ENCODE results near the gene UFD1. TPM values are rescaled to one million over a fixed set of nuclear protein-coding genes. Genes with fewer than 3 reads are reported as not detected.

Gene UFD1
- total RNA-seq, 1 experiment from 2014 or later: 74.4 TPM

- Histone ChIP-seq H2AFZ (ENCODE audit: low read length) (no peak overlapping the region), H3K23me2 (ENCODE audit: insufficient read length, low read depth, low read length, poor library complexity, severe bottlenecking) (no peaks in the 10 kb centered on the region), H2BK120ac (ENCODE audit: low read depth, low read length, poor library complexity, severe bottlenecking) (no peak overlapping the region), H3K23ac (ENCODE audit: insufficient read length, low read depth, low read length) (no peak overlapping the region), H3K27ac (ENCODE audit: insufficient read length, low read depth, low read length) (no peak overlapping the region), H3T11ph (ENCODE audit: low read length) (no peak overlapping the region), H3K56ac (ENCODE audit: insufficient read length, low read depth, low read length) (no peak overlapping the region), H4K5ac (ENCODE audit: insufficient read length, low read depth, low read length) (no peak overlapping the region), H3K4me2 (ENCODE audit: insufficient read depth, insufficient read length, low read length) (no peak overlapping the region), H2AK5ac (ENCODE audit: insufficient read length, low read length) (no peak overlapping the region), H3K4me1 (ENCODE audit: insufficient read depth, low read length) (no peaks in the 10 kb centered on the region), H3K27me3 (ENCODE audit: insufficient read depth, low read length) (no peaks in the 10 kb centered on the region), H2BK5ac (ENCODE audit: insufficient read length, low read length) (no peak overlapping the region), H4K91ac (ENCODE audit: insufficient read length, low read depth, low read length) (no peak overlapping the region), H2BK20ac (ENCODE audit: low read depth, low read length, poor library complexity, severe bottlenecking) (no peak overlapping the region), H3K79me2 (ENCODE audit: insufficient read depth, low read length) (no peaks in the 10 kb centered on the region), H4K8ac (replicated peaks; ENCODE audit: insufficient read length, low read depth, low read length) (no peak overlapping the region), H3K18ac (ENCODE audit: insufficient read length, low read depth, low read length) (no peak overlapping the region), H2BK15ac (ENCODE audit: low read depth, low read length) (no peak overlapping the region), H3K9ac (ENCODE audit: extremely low read depth, insufficient read length, low read length) (no peak overlapping the region), H3K9me3 (ENCODE audit: control insufficient read depth, low read depth, low read length) (no peaks in the 10 kb centered on the region), H3K4ac (ENCODE audit: low read depth, low read length) (no peak overlapping the region), H4K20me1 (ENCODE audit: control insufficient read depth, insufficient read depth, insufficient read length) (no peaks in the 10 kb centered on the region), H3K14ac (ENCODE audit: insufficient read depth, low read length) (no peak overlapping the region), H3K79me1 (ENCODE audit: insufficient read depth, low read depth, low read length, poor library complexity, severe bottlenecking) (no peaks in the 10 kb centered on the region), H2BK12ac (ENCODE audit: insufficient read length, low read depth, low read length) (no peak overlapping the region)
- no CpG with 5 or more reads among the region's 2 CpGs for WGBS (ENCODE audit: extremely low coverage, insufficient read length, low lambda C conversion rate)
- no peak for TF ChIP-seq CTCF (conservative IDR thresholded peaks at IDR 0.05)
- DNase-seq: no peak
- no peaks in the 10 kb centered on the region for H3K9me3 Mint-ChIP-seq
- H3K27ac Mint-ChIP-seq: no peak overlapping the region
- no peaks in the 10 kb centered on the region; the same call in none of the 2 replicates for H3K27me3 Mint-ChIP-seq (ENCODE audit: low read depth)
- peaks cover 14 to 79% (median 64%) of the 10 kb centered on the region in 3 experiments for H3K36me3 Mint-ChIP-seq (ENCODE audit: insufficient read depth in 1 of 3, low read depth in 3 of 3)
- 0 out of 4 replicates have a peak, but pooled peaks cover 0 to 3% of the 10 kb centered on the region in 2 experiments for H3K4me1 Mint-ChIP-seq
- H3K4me3 Mint-ChIP-seq: no peak overlapping the region
These were observed 31.9 kb upstream of the UFD1 start for GRCh38 chr22:19510919-19511341.

All from H9 (cell line).